ENCODE results near the gene DHRS1.

DHRS1 gene

DNA sequence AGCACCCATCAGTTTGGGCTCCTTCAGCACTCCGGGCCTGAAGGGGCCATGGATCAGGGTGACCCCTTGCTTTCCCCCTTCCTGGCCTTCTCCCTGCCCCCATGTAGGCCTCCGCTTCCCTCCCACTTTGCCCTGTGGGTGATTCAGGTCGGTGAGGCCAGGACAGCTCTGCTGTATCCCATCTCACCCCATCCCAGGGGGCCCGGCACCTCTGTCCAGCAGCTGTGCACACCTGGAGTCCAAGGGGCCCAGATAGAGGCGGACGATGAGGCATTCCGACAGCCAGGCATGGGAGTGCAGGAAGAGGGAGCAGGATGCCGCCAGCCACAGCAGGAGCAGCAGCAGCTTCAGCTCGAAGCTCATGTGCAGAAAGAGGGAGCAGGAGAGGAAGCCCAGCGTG, 23.1 kb upstream of the DHRS1 start:
- DNase-seq (no peak), ATAC-seq (replicated peaks) (no peak)
- Mint-ChIP-seq H3K9me3 (no peaks in the 10 kb centered on the region), H3K4me1 (ENCODE audit: low read depth in 2 of 2) (peaks cover 13 to 15% of the 10 kb centered on the region in 2 donors), H3K4me3 (no peak overlapping the region), H3K27me3 (peaks cover 0 to 9% of the 10 kb centered on the region in 2 donors), H3K36me3 (ENCODE audit: insufficient read depth) (no peaks in the 10 kb centered on the region), H3K27ac (peak overlapping the region in 1 of 2 donors; percentile 46)

GRCh38 chr14:24321212-24321975, 21.8 kb upstream of the DHRS1 start:
- Mint-ChIP-seq H3K9me3 (no peaks in the 10 kb centered on the region), H3K4me1 (ENCODE audit: low read depth in 2 of 2) (peaks cover 10 to 11% of the 10 kb centered on the region in 2 donors), H3K4me3 (no peak overlapping the region), H3K36me3 (ENCODE audit: insufficient read depth) (no peaks in the 10 kb centered on the region), H3K27ac (no peak overlapping the region), H3K27me3 (peaks cover 0 to 9% of the 10 kb centered on the region in 2 donors)
- no peak for DNase-seq
- no peak for ATAC-seq (replicated peaks)

DNA sequence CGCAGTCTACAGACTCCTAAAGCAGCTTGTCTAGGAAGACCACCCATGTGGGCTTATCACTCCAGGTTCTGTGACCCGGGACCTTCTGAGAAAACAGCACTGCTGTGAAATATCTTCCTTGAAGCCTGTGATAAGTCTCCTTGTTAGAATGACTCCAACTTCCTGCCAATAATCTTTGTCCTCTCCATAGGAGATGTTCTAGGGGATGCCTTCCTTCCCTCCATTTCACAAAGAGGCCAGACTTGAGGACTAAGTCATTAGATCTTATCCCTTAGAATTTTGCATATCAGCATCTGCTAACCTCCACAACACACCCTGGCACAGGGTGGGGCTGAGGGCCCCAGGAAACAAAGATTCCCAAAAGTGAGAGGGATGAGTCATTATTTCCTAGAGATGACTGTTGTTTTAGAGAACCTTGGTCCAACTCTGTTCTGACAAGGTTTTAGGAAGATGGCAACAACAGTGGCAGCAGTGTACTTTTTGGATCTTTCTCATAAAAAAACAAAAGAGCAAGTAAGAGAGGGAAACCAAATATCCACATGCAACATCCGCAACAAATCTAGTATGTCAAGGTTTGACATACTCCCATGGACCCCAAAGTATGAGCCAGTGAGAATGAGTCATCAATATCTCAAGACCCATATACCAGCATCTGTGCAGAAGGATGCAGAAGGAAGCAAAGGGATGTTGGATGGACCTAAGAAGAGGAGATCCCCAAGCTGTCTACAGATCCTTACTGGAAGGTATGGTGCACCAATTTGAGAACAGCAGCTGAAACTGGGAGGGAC, 17.8 kb upstream of the DHRS1 start:
- H3K27ac Mint-ChIP-seq = peak overlapping the region; percentile 11 to 15
- no peaks in the 10 kb centered on the region for H3K9me3 Mint-ChIP-seq
- peaks cover 0 to 9% of the 10 kb centered on the region in 2 donors for H3K27me3 Mint-ChIP-seq
- peaks cover 40% of the 10 kb centered on the region in 2 donors for H3K4me1 Mint-ChIP-seq (ENCODE audit: low read depth in 2 of 2)
- DNase-seq = no peak
- peaks cover 24% of the 10 kb centered on the region for H3K36me3 Mint-ChIP-seq (ENCODE audit: insufficient read depth)
- no peak for ATAC-seq (replicated peaks)
- H3K4me3 Mint-ChIP-seq = no peak overlapping the region

DNA sequence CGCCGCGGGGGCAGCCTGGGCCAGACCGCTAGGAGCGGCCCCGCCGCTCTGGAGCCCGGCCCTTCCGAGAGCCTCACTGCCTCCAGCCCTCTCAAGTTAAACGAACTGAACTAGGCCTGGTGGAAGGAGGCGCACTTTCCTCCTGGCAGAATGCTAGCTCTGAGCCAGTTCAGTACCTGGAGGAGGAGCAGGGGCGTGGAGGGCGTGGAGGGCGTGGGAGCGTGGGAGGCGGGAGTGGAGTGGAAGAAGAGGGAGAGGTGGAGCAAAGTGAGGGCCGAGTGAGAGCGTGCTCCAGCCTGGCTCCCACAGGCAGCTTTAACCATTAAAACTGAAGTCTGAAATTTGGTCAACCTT, 17.0 kb upstream of the DHRS1 start:
- Mint-ChIP-seq H3K4me3 (no peak overlapping the region), H3K27me3 (peaks cover 0 to 9% of the 10 kb centered on the region in 2 donors), H3K27ac (no peak overlapping the region), H3K36me3 (ENCODE audit: insufficient read depth) (peaks cover 32% of the 10 kb centered on the region), H3K9me3 (no peaks in the 10 kb centered on the region), H3K4me1 (ENCODE audit: low read depth in 2 of 2) (peaks cover 47 to 48% of the 10 kb centered on the region in 2 donors)
- ATAC-seq (replicated peaks) (no peak), DNase-seq (no peak)

DNA sequence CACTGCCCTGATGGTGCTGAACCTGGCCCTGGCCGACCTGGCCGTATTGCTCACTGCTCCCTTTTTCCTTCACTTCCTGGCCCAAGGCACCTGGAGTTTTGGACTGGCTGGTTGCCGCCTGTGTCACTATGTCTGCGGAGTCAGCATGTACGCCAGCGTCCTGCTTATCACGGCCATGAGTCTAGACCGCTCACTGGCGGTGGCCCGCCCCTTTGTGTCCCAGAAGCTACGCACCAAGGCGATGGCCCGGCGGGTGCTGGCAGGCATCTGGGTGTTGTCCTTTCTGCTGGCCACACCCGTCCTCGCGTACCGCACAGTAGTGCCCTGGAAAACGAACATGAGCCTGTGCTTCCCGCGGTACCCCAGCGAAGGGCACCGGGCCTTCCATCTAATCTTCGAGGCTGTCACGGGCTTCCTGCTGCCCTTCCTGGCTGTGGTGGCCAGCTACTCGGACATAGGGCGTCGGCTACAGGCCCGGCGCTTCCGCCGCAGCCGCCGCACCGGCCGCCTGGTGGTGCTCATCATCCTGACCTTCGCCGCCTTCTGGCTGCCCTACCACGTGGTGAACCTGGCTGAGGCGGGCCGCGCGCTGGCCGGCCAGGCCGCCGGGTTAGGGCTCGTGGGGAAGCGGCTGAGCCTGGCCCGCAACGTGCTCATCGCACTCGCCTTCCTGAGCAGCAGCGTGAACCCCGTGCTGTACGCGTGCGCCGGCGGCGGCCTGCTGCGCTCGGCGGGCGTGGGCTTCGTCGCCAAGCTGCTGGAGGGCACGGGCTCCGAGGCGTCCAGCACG, 16.4 kb upstream of the DHRS1 start:
- peaks cover 0 to 9% of the 10 kb centered on the region in 2 donors for H3K27me3 Mint-ChIP-seq
- DNase-seq = no peak
- peak overlapping the region; percentile 80 to 83 for H3K27ac Mint-ChIP-seq
- H3K9me3 Mint-ChIP-seq = no peaks in the 10 kb centered on the region
- peaks cover 37% of the 10 kb centered on the region for H3K36me3 Mint-ChIP-seq (ENCODE audit: insufficient read depth)
- peaks cover 48 to 49% of the 10 kb centered on the region in 2 donors for H3K4me1 Mint-ChIP-seq (ENCODE audit: low read depth in 2 of 2)
- H3K4me3 Mint-ChIP-seq = peak overlapping the region; percentile 51 to 87
- no peak for ATAC-seq (replicated peaks)

DNA sequence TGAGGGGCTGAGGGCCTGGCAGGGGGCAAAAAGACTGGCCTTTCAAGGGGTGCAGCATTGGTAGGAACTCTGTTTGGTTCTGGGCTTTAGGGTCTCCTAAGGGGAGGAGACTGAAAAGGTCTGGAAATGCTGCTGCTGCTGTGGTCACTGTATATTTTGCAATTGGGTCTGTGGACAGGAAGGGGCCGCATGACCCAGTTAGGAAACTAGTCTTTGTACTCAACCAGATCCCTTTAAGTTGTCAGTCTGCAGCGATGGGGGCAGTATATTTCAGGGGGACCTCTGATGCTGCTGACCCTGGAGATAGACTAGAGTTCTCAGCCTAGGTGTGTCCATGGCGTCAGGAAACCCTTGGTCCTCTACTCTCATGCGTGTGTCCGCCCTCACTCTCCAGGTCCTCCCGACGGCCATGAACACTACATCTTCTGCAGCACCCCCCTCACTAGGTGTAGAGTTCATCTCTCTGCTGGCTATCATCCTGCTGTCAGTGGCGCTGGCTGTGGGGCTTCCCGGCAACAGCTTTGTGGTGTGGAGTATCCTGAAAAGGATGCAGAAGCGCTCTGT, 15.7 kb upstream of the DHRS1 start:
- Mint-ChIP-seq H3K4me3 (peak overlapping the region; percentile 81 to 87), H3K27ac (peak overlapping the region; percentile 80 to 93), H3K4me1 (ENCODE audit: low read depth in 2 of 2) (peaks cover 48 to 50% of the 10 kb centered on the region in 2 donors)

DNA sequence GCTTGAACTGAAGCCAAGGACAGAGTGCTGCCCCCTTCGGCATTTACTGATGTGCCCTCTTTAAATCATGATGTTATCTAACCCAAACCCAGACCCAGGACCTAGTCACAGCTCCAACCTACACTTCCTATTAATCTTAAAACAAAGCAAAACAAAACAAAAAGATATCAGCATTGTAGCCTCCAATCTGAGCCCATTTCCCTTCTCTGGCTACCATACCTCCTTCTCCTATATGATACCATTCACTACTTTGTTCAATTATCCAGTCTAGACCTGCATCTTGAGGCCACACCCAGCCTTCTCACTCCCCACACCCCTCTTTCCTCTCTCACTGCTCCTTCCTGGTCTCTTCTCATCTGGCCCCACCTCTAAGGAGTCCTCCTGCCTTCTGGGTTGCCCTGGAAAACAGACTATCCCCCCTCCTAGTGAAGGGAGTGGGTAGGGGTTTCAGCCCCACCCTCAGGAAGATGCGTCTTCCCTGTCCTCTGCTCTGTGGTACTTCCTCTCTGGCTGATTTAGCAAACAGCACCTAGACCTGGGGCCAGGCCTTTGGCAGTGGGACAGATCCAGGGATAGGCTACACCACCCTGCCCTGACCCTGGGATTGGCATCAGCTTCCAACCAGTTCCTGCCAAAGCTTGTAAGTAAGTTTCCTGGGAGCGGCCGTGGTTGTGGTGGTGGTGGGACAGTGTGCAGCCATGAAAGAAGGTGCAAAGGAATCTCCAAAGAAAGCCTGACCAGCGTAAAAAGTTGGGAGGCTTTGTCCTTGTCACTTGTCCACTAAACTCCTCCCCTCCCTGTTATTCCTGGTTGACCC, 15.0 kb upstream of the DHRS1 start:
- Mint-ChIP-seq H3K27ac (peak overlapping the region; percentile 80 to 93), H3K4me3 (peak overlapping the region; percentile 81 to 87)
- ATAC-seq (replicated peaks) = no peak

More for the DNA sequence above, 15.7 kb upstream of the DHRS1 start:
- Mint-ChIP-seq H3K36me3 (ENCODE audit: insufficient read depth) (peaks cover 37% of the 10 kb centered on the region), H3K9me3 (no peaks in the 10 kb centered on the region), H3K27me3 (peaks cover 0 to 9% of the 10 kb centered on the region in 2 donors)
- DNase-seq (no peak), ATAC-seq (replicated peaks) (no peak)

DNA sequence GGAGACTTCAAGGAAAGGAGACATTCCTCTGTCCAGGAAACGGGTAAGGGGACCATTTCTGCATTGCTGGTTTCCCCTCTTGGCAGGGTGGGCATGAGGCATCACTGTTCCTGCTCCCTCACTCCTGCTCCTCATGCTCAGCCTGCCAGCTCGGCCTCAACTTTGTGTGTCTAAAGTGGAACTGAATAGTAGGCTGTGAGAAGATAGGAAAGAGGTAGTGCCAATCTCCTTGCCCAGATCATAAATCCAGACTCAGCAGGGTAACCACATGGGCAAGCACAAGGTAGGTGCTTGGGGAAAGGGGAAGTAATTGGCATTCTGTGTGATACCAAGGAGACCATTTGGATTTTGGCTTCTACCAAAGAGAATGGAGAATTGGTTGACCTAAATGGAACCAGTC, 14.3 kb upstream of the DHRS1 start:
- Mint-ChIP-seq H3K4me1 (ENCODE audit: low read depth in 2 of 2) (peaks cover 60 to 61% of the 10 kb centered on the region in 2 donors), H3K27ac (peak overlapping the region; percentile 80 to 93), H3K27me3 (no peaks in the 10 kb centered on the region), H3K9me3 (no peaks in the 10 kb centered on the region), H3K36me3 (ENCODE audit: insufficient read depth) (peaks cover 45% of the 10 kb centered on the region), H3K4me3 (peak overlapping the region; percentile 81 to 87)
- DNase-seq (no peak), ATAC-seq (replicated peaks) (no peak)

More for the DNA sequence above, 15.0 kb upstream of the DHRS1 start:
- no peaks in the 10 kb centered on the region for H3K9me3 Mint-ChIP-seq
- no peak for DNase-seq
- H3K27me3 Mint-ChIP-seq = peaks cover 0 to 7% of the 10 kb centered on the region in 2 donors
- peaks cover 42% of the 10 kb centered on the region for H3K36me3 Mint-ChIP-seq (ENCODE audit: insufficient read depth)
- peaks cover 55 to 56% of the 10 kb centered on the region in 2 donors for H3K4me1 Mint-ChIP-seq (ENCODE audit: low read depth in 2 of 2)

GRCh38 chr14:24312736-24313507, 13.3 kb upstream of the DHRS1 start:
- DNase-seq = peak in 2 of 3 experiments; percentile 17 to 35

GRCh38 chr14:24311837-24312615, 12.4 kb upstream of the DHRS1 start:
- Mint-ChIP-seq H3K36me3 (ENCODE audit: insufficient read depth) (peaks cover 48% of the 10 kb centered on the region), H3K9me3 (no peaks in the 10 kb centered on the region), H3K27ac (peak overlapping the region; percentile 80 to 93), H3K27me3 (no peaks in the 10 kb centered on the region), H3K4me1 (ENCODE audit: low read depth in 2 of 2) (peaks cover 65 to 67% of the 10 kb centered on the region in 2 donors), H3K4me3 (peak overlapping the region; percentile 81 to 87)
- ATAC-seq (replicated peaks) (peak; percentile 8), DNase-seq (peak in 1 of 3 experiments; percentile 11)

More at GRCh38 chr14:24312736-24313507, 13.3 kb upstream of the DHRS1 start:
- ATAC-seq (replicated peaks) = no peak
- peak overlapping the region; percentile 81 to 87 for H3K4me3 Mint-ChIP-seq
- H3K27me3 Mint-ChIP-seq = no peaks in the 10 kb centered on the region
- H3K9me3 Mint-ChIP-seq = no peaks in the 10 kb centered on the region
- peak overlapping the region; percentile 80 to 93 for H3K27ac Mint-ChIP-seq
- peaks cover 45% of the 10 kb centered on the region for H3K36me3 Mint-ChIP-seq (ENCODE audit: insufficient read depth)
- peaks cover 64 to 65% of the 10 kb centered on the region in 2 donors for H3K4me1 Mint-ChIP-seq (ENCODE audit: low read depth in 2 of 2)
